H1 (cell line): ENCODE measurements around the gene AGBL1. TPM values are rescaled to one million over a fixed set of nuclear protein-coding genes. Genes with fewer than 3 reads are reported as not detected.

Experiments used
- BACH1 ChIP-seq: IDR thresholded peaks from 2 replicates; pipeline ENCODE4 v1.6.1; 2012; ENCODE audit warnings: low read length, improper control_type of control experiment
- NANOG ChIP-seq: IDR thresholded peaks from 2 replicates; pipeline ENCODE4 v1.6.1; 2011; ENCODE audit warnings: low read length, low read depth, mild to moderate bottlenecking, inconsistent platforms; ENCODE audit not compliant: insufficient read depth, poor library complexity, severe bottlenecking
- RXRA ChIP-seq: IDR thresholded peaks from 2 replicates; pipeline ENCODE4 v1.6.1; 2011; ENCODE audit warnings: low read depth, mild to moderate bottlenecking, low read length, moderate library complexity; ENCODE audit not compliant: insufficient read depth
- SIRT6 ChIP-seq: IDR thresholded peaks from one replicate; pipeline ENCODE4 v1.7.1; 2012; ENCODE audit warnings: low read length, inconsistent platforms
- SP2 ChIP-seq: IDR thresholded peaks from 2 replicates; pipeline ENCODE4 v1.6.1; 2012; ENCODE audit warnings: mild to moderate bottlenecking, low read length, inconsistent platforms
- polyA plus RNA-seq, 7 experiments: library from polyadenylated mRNA; depleted of rRNA in 3 of 7; stranded (reverse) in 5 of 7; unstranded in 2 of 7; fragments of >200 nt in 5 of 7; fragments of 200-250 nt in 2 of 7; gene quantifications; 1 replicate in 5 of 7; 2 replicates in 1 of 7; 4 replicates in 1 of 7; pipeline versions ENCODE4 v1.2.1 to v1.2.3, GENCODE V29; 2011 to 2013; ENCODE audit warnings: missing spikeins in 2 of 7, mixed read lengths in 2 of 7
- total RNA-seq: library from RNA; stranded (reverse); fragmentation: NEBNext Ultra II Directional; extraction: Animal tissue kit (Norgen Biotek cat#: 25700); gene quantifications from 2 replicates; pipeline ENCODE4 v1.2.1, GENCODE V29; 2021
- TF ChIP-seq, protein P1 (sequence below): IDR thresholded peaks from 2 replicates; pipeline ENCODE4 v1.6.1; 2012; ENCODE audit warnings: low read length, inconsistent platforms

The AGBL1 gene
- total and polyA plus RNA-seq, 2 of the 8 experiments (the other 6 are each of a cell fraction or from before 2014, with no cell fraction given): not detected

DNA sequence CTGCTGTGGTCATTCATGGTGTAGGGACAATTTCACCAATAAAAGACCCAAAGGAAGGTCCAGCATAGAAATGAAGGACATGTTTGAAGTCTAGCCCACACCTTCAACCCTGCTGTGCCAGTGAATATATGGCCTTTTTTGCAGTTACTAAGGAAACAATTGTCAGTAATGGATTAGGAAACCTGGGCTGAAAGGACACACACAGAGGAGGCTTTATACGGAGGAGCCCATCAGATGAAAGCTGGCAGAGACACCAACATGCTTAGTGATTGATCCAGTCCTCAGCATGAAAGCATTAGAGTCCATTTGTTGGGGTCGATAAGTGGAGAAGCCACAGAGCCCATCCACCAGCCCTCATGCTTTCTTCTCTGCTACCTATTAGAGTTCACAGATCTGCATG is 584.3 kb downstream of the AGBL1 start (continued):
- TF ChIP-seq, protein P1, sequence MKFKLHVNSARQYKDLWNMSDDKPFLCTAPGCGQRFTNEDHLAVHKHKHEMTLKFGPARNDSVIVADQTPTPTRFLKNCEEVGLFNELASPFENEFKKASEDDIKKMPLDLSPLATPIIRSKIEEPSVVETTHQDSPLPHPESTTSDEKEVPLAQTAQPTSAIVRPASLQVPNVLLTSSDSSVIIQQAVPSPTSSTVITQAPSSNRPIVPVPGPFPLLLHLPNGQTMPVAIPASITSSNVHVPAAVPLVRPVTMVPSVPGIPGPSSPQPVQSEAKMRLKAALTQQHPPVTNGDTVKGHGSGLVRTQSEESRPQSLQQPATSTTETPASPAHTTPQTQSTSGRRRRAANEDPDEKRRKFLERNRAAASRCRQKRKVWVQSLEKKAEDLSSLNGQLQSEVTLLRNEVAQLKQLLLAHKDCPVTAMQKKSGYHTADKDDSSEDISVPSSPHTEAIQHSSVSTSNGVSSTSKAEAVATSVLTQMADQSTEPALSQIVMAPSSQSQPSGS: no peak
- no peak for TF ChIP-seq SP2
- no peak for TF ChIP-seq RXRA
- no peak for TF ChIP-seq SIRT6
- TF ChIP-seq BACH1: no peak
- no peak for TF ChIP-seq NANOG
